ENCODE results near the gene NSMCE1.

Gene NSMCE1

GRCh38 chr16:27287887-27288286, 19.3 kb upstream of the NSMCE1 start:
- TF ChIP-seq POLR2AphosphoS5 (IDR thresholded peaks at IDR 0.05; ENCODE audit: low read depth) (peak; percentile 32; the same call in 1 of the 2 replicates), GABPA (IDR thresholded peaks at IDR 0.05; ENCODE audit: low read depth) (no peak), CTCF (IDR thresholded peaks at IDR 0.05; ENCODE audit: insufficient read depth, low read length) (no peak), SPI1 (IDR thresholded peaks at IDR 0.05; ENCODE audit: borderline replicate concordance, low read depth) (peak; percentile 56; the same call in 1 of the 2 replicates)
- TF ChIP-seq, protein P1, sequence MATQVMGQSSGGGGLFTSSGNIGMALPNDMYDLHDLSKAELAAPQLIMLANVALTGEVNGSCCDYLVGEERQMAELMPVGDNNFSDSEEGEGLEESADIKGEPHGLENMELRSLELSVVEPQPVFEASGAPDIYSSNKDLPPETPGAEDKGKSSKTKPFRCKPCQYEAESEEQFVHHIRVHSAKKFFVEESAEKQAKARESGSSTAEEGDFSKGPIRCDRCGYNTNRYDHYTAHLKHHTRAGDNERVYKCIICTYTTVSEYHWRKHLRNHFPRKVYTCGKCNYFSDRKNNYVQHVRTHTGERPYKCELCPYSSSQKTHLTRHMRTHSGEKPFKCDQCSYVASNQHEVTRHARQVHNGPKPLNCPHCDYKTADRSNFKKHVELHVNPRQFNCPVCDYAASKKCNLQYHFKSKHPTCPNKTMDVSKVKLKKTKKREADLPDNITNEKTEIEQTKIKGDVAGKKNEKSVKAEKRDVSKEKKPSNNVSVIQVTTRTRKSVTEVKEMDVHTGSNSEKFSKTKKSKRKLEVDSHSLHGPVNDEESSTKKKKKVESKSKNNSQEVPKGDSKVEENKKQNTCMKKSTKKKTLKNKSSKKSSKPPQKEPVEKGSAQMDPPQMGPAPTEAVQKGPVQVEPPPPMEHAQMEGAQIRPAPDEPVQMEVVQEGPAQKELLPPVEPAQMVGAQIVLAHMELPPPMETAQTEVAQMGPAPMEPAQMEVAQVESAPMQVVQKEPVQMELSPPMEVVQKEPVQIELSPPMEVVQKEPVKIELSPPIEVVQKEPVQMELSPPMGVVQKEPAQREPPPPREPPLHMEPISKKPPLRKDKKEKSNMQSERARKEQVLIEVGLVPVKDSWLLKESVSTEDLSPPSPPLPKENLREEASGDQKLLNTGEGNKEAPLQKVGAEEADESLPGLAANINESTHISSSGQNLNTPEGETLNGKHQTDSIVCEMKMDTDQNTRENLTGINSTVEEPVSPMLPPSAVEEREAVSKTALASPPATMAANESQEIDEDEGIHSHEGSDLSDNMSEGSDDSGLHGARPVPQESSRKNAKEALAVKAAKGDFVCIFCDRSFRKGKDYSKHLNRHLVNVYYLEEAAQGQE (IDR thresholded peaks at IDR 0.05; ENCODE audit: insufficient replicate concordance, low read depth): no peak
- Histone ChIP-seq H3K27ac (replicated peaks) (peak overlapping the region; percentile 56), H3K27me3 (ENCODE audit: insufficient read depth, poor library complexity, severe bottlenecking) (no peaks in the 10 kb centered on the region), H3K4me3 (replicated peaks; ENCODE audit: insufficient read depth, low read length) (no peak overlapping the region)
- DNase-seq (ENCODE audit: low read depth in 1 of 2, low spot score in 1 of 2): peak; percentile 49 to 89

DNA sequence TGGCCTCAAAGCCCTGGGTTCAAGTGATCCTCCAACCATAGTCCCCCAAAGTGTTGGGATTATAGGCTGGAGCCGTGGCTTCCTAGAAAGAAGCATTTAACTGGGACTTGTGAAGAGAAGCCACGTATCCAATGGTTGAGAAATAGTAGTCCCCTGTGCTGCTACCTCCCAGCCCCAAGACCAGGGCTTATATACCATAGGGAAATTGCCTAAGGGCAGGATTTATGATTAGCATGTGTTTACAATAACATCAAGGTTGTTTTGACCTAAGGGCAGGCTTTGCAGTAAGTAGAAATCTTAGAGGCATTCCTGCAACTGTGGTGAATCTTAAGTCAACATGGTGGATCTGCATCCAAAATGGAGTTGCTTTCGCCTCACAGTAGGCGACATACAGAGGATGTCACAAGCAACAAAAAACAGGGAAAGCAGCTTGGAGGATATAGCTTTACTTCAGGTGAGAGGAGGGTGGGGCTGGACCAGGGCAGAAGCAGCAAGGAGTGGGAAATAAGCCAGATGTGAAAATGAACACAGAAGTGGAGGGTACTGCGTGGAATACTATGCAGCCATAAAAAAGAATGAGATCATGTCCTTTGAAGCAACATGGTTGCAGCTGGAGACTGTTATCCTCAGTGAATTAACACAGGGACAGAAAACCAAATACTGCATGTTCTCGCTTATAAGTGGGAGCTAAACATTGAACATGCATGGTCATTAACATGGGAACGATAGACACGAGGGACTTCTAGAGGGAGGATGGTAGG, 18.7 kb upstream of the NSMCE1 start:
- no peak for DNase-seq (ENCODE audit: low read depth in 1 of 2, low spot score in 1 of 2)
- H3K27ac ChIP-seq (replicated peaks): peak overlapping the region; percentile 8; the same call in 1 of the 2 replicates
- H3K27me3 ChIP-seq (ENCODE audit: insufficient read depth, poor library complexity, severe bottlenecking): no peaks in the 10 kb centered on the region
- H3K4me3 ChIP-seq (replicated peaks; ENCODE audit: insufficient read depth, low read length): no peak overlapping the region
- TF ChIP-seq CTCF (IDR thresholded peaks at IDR 0.05; ENCODE audit: insufficient read depth, low read length) (no peak), SPI1 (IDR thresholded peaks at IDR 0.05; ENCODE audit: borderline replicate concordance, low read depth) (no peak), GABPA (IDR thresholded peaks at IDR 0.05; ENCODE audit: low read depth) (no peak), POLR2AphosphoS5 (IDR thresholded peaks at IDR 0.05; ENCODE audit: low read depth) (no peak)
- TF ChIP-seq, protein P1 (IDR thresholded peaks at IDR 0.05; ENCODE audit: insufficient replicate concordance, low read depth): no peak

DNA sequence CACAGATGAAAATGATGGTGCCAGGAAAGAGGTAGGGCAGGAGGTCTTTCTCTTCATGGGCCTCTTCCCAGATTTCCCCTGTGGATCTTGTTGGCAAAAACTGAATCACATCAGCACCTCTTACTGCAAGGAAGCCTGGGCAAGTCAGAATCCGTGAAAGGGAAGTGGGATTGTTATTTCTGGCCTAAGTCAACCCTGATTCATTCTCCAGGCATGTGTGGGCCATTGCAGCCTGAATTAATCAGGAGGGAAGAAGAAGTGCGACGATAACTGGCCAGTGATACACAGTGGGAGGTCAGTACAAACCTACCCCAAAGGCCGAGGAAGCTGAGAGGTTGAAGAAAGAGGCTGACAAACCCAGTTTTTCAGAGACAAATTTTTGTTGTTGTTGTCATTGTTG, 17.9 kb upstream of the NSMCE1 start:
- peak in 1 of 2 experiments; percentile 63 for DNase-seq (ENCODE audit: low read depth in 1 of 2, low spot score in 1 of 2)
- no peak overlapping the region for H3K4me3 ChIP-seq (replicated peaks; ENCODE audit: insufficient read depth, low read length)
- TF ChIP-seq CTCF (IDR thresholded peaks at IDR 0.05; ENCODE audit: insufficient read depth, low read length) (no peak), POLR2AphosphoS5 (IDR thresholded peaks at IDR 0.05; ENCODE audit: low read depth) (no peak), GABPA (IDR thresholded peaks at IDR 0.05; ENCODE audit: low read depth) (no peak), SPI1 (IDR thresholded peaks at IDR 0.05; ENCODE audit: borderline replicate concordance, low read depth) (no peak; the same call in 1 of the 2 replicates)
- TF ChIP-seq, protein P1 (IDR thresholded peaks at IDR 0.05; ENCODE audit: insufficient replicate concordance, low read depth): no peak
- H3K27me3 ChIP-seq (ENCODE audit: insufficient read depth, poor library complexity, severe bottlenecking): no peaks in the 10 kb centered on the region
- H3K27ac ChIP-seq (replicated peaks): no peak overlapping the region
